Stimulated activated CD8-positive, alpha-beta memory T cell treated with anti-CD3 and anti-CD28 coated beads, Interleukin-2, amount 100 ng/mL, for 48 hours (primary cell): ENCODE data around the gene PHKB.
A peak's percentile ranks its signal among the peaks of the same experiment; 100 is the strongest.
"Not testable (repeated sequence)": the region's sequence is repeated elsewhere in the genome, so short reads cannot be mapped to it uniquely, and the experiment has no call there.

Experiments used
- DNase-seq, 2 donors: peaks; one replicate each; pipeline ENCODE4 v3.0.0-alpha.2; 2020; ENCODE audit warnings: low read depth in 2 of 2

Gene PHKB

DNA sequence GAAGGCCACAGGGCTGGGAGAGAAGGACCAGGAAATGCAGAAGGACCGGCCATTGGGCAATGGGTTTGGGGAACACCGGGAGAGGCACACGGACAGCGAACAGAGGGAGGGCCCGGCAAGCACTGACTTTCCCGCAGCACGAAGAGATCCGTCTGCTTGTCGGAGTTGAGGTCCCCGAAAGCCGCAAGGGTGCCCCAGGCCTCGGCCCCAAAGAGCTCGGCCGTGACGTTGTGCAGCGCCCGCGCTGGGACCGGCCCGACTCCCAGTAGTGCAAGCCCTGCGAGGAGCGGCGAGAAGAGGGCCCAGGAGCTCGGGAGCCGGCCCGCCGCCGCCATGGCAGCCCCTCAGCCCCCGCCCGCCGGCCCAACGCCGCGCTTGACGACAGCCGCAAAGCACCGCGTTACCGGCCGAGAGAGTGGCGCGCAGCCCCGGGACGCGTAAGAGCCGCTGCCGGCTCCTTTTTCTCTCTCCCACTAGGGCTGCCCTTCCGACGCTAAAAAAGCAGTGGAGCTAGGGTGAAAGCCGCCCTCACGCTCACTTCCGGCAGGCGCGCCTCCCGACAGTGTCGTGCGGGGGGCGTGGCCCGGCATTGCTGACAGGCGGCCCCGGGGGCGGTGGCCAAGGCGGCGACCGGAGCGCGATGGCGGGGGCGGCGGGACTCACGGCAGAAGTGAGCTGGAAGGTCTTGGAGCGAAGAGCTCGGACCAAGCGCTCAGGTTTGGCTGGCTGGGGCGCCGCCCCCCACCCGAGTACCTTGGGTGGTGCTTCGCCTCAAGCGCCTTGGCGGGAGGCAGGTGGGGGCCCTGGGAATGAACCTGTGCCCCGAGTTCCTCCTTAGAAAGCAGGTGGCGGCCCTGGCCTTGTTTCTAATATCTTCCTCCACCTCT, at the start of gene PHKB, which contains the start of gene ITFG1:
PHKB (plus strand) TSS at position 621 of the 887 bp plus-strand sequence; CDS start at position 641, 20 bp downstream.
ITFG1 (minus strand) TSS at position 353 of the 887 bp plus-strand sequence; CDS start at position 335, 18 bp downstream.
- peak; percentile 93 to 94 for DNase-seq

- no peak for DNase-seq
These were observed 48.1 kb upstream of the PHKB start for GRCh38 chr16:47413041-47413440.

GRCh38 chr16:47416869-47417268, 44.3 kb upstream of the PHKB start:
- DNase-seq: no peak

- DNase-seq: no peak
These were observed 36.3 kb upstream of the PHKB start for GRCh38 chr16:47424846-47425245.

DNA sequence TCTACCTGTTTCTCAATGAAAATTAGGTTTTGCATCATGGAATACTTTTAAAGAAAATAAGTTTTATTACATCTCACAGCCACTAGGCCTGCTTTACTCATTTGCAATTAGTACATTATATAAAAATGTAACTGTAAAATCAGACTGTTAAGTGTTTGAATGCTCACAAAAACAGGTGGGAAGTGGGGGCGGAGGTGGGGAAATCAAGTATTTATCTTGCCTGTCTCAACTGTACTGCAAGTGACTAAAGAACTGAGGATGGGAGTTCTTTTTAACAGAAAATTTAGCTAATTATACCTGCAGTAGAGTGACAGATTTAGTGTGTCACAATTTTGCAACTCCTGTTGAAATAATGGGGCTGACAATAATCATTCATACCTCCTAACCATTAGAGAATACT, 34.3 kb upstream of the PHKB start:
- DNase-seq: no peak

GRCh38 chr16:47431960-47432359, 29.2 kb upstream of the PHKB start:
- no peak for DNase-seq

DNA sequence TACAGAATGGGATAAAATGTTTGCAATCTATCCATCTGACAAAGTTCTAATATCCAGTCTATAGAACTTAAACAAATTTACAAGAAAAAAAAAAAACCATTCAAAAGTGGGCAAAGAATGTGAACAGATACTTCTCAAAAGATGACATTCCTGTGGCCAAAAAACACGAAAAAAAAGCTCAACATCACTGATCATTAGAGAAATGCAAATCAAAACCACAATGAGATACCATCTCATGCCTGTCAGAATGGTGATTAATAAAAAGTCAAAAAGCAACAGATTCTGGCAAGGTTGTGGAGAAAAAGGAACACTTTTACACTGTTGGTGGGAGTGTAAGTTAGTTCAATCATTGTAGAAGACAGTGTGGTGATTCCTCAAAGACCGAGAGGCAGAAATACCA, 26.9 kb upstream of the PHKB start:
- DNase-seq: not testable (repeated sequence)

- not testable (repeated sequence) for DNase-seq
These were observed 21.1 kb upstream of the PHKB start for GRCh38 chr16:47440066-47440465.

DNA sequence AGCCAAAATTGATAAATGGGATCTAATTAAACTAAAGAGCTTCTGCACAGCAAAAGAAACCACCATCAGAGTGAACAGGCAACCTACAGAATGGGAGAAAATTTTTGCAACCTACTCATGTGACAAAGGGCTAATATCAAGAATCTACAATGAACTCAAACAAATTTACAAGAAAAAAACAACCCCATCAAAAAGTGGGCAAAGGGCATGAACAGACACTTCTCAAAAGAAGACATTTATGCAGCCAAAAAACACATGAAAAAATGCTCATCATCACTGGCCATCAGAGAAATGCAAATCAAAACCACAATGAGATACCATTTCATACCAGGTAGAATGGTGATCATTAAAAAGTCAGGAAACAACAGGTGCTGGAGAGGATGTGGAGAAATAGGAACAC, 18.2 kb upstream of the PHKB start:
- not testable (repeated sequence) for DNase-seq

GRCh38 chr16:47446431-47446830, 14.7 kb upstream of the PHKB start:
- DNase-seq: no peak

GRCh38 chr16:47448830-47449575, 12.1 kb upstream of the PHKB start:
- DNase-seq: no peak

DNA sequence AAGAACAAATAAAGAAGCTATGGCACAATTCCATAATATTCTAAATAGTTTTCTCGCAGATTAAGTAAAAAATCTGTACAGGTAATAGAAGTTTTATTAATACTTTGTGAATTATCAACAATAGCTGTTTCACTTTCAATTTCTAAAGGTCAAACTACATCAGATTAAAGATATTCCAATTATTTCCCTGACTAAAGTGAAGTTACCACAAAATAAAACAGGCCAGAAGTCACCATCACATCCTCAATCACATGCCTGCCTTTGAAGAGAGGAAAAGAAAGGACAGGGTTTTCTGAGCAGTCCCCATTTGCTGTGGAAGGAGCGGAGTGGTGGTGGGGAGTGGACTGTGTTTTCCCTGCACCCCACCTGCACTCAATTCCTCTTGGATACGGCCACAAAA, 11.3 kb upstream of the PHKB start:
- DNase-seq: no peak

GRCh38 chr16:47458331-47458730, 2.8 kb upstream of the PHKB start:
- no peak for DNase-seq

DNA sequence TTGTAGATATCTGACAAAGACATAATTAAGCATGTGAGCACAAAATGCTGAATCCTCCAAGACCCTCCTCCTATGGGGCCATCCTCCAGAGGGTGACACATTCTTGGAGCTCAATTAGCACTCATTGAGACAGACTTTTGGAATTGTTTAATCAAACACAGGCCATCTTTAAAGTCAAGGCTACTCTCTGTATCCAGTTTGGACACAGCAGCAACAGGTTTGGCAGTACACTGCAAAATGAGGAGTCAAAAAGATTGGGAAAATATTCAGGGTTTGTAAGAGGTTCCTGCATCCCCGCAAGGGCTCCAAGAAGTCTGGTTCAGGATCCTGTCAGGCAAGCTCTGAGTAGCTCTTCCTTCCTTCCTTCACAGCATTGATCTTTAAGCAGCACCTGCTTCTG, 1.5 kb upstream of the PHKB start:
- no peak for DNase-seq

DNA sequence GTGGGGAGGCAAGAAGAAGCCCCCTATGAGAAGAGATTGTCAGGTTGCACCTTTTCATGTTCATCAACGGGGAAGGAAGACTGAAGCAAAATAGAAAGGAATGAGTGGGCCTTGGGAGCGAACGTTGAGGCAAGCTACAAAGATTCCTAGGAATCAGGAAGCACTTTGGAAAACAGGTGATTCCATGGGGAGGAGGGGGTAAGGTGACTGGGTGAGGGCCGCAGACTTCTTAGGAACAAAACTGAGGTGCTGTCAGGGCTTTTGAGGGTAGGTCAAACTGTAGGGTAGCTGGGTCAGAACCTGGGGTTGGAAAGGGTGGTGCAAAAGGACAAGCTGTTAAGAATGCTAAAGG, 796 bp upstream of the PHKB start:
- no peak for DNase-seq

DNA sequence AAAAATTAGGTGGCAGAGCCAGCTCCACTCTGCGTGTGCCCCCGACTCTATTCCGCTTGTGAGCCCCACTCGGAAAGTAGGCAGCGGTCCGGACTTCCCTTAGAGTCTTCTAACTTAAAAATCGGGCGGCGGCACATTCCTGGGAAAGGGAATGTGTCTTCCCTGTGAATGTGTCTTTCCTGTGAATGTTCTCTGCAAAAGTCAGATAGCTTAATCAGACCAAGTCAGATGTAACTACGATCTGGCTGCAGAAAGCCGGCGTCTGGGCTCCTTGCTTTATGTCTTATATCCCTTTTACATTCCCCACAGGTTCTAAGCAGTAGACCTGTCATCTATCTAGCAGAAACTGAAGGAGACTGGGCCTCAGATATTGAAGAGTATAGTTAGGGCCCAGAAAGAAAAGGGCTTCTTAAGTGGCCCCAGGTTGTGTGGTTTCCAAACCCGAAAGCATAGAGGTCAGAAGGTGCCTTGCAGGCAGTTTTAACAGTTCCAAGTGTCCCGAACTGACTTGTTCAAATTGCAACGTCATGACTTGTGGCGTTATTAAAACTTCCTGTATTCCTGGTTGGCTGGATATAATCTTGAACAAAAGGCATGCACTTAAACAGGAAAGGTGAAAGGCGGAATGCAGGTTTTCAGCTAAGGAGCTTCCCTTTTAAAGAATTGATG, 601 bp downstream of the PHKB start:
- no peak for DNase-seq

DNA sequence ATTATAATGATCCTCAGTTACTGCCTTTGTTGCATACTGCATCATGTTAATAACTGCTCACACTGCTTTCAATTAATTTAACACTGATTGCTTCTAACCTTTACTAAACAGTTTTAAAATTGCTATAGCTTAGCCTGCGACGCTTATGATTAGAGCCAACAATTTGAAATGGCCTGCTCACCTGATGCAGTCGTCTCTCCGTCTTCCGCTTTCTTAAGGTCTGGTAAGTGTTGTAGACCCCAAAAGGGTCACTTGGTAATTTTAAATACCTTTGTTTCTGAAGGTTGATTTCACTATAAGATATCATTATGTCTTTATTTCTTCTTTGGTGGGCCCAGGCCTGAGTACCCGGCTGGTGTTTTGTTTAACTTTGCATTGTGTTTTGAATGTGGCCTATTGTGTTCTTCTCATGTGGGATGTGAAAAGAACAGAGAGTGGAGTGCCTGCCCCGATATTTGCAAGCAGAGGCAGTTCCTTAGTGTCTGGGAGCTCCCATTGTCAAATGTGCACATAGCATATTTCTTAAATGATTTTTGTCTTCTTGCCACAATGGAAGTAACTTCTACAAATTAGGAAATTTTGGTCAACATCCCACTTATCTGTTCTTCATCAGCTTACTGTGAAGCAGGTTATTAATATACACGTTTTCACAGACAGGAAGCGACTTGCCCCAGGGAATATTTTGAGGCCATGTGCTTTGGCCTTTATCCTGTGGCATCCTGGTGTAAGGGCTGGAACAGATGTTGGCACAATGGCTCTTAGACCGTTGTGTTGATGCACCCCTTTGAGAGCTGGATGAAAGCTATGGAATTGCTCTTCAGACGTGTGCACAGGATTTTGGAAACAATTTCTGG, 2.9 kb downstream of the PHKB start:
- DNase-seq: no peak

- DNase-seq: no peak
These were observed 4.9 kb downstream of the PHKB start for GRCh38 chr16:47465919-47466630.

- DNase-seq: no peak
These were observed 6.4 kb downstream of the PHKB start for GRCh38 chr16:47467501-47467900.

DNA sequence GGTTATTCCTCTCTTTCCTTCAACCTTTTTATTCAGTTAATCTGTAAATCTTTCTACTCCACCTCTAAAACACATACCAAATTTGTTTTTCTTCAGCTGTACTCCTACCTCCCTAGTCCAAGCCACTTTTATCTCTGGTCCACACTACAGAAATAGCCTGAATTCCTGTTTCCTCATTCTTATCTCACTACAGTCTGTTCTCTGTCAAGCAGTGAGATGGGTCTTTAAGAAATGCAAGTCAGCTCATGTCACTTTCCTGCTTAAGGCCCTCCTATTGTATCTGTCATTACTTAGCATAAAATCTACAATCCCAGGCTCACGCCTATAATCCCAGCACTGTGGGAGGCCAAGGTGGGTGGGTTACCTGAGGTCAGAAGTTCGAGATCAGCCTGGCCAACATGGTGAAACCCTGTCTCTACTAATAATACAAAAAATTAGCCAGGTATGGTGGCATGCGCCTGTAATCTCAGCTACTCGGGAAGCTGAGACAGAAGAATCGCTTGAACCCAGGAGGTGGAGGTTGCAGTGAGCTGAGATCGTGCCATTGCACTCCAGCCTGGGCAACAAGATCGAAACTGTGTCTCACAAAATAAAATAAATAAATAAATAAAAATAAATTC, 7.0 kb downstream of the PHKB start:
- not testable (repeated sequence) for DNase-seq
